RPMI7951 (cell line): ENCODE results near the gene MFAP3L. TPM values are rescaled to one million over a fixed set of nuclear protein-coding genes. Genes with fewer than 3 reads are reported as not detected.
"Not testable (repeated sequence)": the region's sequence is repeated elsewhere in the genome, so short reads cannot be mapped to it uniquely, and the experiment has no call there.

Experiments used
- DNase-seq: peaks from one replicate; pipeline ENCODE4 v3.0.0-alpha.2; 2012; ENCODE audit warnings: low read depth
- total RNA-seq: library from RNA; depleted of rRNA; stranded (reverse); fragments of >200 nt; shearing (Covaris generic); gene quantifications from 2 replicates; pipeline ENCODE4 v1.2.3, GENCODE V29; 2014

The MFAP3L gene
- total RNA-seq, 1 experiment from 2014 or later: 0.48 TPM

DNA sequence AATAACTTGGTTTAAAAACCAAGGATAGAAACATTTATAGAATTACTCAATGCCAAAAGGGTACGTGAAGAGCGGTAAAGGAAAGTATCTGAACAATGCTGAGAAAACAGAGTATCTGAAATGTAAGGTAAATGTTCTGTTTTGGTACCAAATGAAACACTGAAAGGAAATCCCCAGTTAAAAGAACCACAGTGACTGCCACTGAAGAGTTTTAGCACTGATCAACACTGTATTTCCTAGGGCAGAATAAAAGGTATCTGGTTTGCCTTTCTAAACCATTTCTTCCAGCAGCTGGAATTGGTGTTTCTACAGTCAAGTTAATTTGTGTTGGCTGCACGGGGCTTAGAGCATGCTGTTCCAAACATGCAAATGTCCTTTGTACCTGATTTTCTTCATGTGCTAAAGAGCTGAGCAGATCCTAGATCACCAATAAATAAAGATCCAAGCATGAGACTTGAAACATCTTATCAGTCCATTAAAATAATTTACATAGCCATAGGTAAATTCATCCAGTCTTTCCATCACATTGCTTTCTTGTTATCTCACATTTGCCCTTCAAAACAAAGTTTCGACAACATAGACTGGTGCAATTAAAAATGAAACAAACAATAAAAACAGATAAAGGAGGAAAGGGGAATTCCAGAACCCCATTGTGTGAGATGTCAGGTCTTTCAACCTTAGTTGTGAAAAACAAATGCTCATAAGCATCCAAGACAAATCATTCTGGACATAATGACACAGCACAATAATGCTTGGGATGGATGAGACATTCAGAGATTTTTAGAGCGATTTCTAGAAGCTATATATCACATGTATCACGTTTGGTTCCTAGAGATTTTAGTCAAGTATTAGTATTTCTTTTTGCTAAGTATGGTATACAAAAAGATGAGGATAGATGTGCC lies 38.6 kb downstream of the MFAP3L start:
- DNase-seq: no peak

DNA sequence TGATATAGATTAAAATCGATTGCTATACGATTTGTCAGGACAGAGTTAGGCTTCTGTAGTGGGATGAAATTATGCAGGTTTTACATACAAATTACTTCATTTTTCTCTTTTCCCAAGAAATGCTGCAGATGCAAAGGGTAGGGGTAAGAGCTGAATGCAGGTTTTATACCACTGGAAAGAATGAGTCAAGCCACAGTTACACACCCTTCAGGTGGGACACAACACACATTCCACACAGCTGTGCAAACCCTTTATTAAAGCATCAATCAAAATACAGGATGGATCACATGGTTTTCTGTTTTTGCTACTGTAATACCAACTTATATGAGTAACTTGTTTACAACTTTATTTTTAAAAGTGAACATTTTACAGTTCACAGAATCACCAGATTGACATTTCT lies 39.8 kb downstream of the MFAP3L start:
- no peak for DNase-seq

DNA sequence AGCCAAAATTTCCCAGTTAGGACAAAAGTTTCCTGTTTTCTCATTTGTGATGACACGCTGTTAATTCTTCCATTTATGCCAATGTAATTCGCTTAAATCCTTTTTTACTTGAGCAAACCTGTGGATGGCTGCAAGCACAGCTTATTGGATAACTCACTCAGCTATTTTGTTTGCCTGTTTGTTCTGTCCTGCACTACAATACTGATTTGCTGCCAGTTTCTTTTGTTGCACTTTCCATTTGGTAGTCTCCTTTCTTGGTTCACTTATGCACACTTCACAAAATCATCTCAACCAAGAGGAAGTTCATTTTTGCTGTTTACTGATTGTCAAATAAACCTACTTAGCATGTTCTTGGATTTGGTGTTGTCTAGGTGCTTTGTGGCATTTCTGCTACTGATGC lies 40.3 kb downstream of the MFAP3L start:
- no peak for DNase-seq

DNA sequence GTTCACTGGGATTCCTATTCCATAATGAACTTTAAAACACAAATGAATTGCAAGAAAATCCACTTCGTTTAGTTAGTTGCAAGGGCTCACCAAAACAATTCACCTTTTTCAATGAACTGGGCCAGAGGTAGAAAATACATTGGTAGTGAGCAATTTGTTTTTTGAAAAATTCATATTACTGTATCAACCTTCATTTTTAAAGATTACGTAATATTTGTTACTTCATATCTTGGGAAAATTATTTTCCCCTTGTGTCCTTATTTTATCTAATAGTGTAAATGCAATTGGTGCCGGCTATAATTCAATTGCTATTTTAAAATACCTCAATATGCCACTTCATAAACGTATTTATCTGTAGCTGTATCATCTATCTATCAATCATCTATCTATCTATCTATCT lies 41.5 kb downstream of the MFAP3L start:
- no peak for DNase-seq

DNA sequence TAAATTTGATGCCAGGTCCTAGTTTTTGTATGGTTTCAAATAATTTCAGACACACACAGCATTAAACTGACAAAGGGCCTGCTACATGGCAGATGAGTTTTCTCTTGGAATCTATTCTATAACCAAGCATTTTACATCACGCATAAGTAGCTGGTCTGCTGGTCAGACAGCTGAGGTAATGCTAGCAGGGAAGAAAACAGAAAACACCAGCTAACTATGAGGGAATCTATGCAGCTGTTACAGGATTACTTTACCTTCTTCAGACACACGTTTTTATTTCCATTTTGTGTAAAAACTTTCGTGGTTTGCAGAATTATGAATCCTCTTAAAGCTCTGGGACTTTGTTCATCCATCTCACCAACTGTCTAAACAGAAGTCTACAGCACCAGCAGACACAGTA lies 42.0 kb downstream of the MFAP3L start:
- DNase-seq: no peak

DNA sequence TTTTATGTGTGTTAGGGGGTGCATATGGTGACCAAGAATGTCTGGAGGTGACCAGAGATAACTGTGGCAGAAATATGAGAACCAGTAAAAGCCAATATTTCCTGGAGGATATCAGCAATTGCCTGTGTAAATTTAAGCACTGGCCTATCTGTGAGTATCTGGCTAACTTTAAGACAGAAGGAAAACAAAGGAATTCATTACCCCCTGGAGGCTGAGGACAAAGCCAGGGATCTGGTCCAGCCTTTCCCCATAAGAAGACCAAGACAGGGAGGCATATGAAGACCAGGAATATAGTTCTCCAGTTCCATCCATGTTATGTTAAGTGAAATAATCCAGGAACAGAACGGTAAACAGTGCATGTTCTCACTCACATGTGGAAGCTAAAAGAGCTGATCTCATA lies 49.2 kb downstream of the MFAP3L start:
- no peak for DNase-seq

DNA sequence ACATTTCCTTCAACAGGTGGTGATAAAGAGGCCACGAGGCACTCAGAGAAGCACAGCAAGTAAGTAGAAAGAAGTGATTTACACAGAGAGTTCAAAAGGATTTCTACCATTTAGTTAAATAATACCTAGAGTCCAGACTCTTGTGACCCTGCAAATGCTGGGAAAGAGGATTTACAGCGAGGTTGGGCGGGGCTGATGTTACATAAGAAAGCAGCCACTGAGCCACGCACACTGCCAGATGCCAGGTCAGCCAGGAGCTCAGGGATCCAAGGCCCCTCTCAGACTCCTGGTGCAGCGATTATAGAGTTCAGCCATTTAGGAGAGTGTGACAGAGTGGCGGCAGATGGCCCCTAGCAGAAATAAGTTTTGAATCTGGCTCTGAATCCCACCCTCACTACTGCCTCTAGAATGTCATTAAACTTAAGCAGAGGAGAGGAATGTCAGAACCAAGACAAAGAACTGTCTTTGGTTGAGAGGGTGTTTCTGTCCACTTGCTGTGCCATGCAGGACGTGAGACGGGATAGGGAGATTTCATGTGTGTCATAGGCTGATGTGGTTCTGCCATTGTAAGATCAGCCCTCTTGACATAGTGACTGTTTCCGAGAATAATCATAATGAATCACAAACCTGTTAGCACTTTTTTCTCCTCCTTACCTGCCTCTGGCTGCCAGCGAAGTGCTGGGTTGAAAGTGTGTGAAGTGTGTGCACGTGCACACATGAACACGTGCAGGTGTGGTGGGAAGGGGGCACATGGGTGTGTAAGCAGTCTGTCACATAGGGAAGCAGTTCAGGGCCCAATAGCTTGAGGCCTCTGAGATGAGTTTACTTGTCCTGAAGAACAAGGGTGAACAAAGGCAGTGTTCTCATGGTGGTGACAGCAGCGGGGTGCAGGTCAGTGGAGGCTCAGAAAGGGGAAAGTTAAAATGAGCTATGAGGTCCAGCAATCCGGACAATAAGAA lies 50.1 kb downstream of the MFAP3L start:
- DNase-seq: no peak

DNA sequence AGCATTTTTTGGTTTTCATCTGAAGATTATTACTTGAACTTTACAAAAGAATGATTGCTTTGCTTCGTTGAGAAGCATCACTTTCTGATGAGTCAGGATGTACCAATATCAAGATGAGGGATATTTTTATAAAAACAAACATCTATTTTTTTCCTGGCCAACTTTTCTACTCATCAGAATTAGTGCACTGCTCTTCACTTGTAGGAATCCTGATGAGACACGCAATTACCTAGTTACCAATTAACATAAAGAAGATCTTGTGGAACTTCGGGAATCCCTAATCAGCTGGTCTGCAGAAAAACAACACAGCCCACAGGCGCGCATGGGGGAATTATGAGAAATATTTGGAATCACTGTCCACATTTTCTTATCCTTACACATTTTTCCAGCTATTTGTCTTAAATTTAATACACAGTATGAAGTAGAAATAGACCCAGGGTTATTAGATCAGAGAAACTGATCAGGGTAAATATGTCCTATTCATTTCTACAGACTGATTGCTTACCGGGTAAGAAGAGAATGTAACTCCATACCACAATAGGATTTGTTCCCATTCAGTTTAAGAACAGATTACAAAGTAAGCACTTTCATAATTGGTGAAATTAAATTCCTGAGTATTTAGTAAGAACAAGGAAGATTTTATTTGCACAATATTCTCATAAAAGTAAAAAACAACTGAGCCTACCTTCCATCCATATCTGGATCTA lies 50.9 kb downstream of the MFAP3L start:
- DNase-seq: no peak

DNA sequence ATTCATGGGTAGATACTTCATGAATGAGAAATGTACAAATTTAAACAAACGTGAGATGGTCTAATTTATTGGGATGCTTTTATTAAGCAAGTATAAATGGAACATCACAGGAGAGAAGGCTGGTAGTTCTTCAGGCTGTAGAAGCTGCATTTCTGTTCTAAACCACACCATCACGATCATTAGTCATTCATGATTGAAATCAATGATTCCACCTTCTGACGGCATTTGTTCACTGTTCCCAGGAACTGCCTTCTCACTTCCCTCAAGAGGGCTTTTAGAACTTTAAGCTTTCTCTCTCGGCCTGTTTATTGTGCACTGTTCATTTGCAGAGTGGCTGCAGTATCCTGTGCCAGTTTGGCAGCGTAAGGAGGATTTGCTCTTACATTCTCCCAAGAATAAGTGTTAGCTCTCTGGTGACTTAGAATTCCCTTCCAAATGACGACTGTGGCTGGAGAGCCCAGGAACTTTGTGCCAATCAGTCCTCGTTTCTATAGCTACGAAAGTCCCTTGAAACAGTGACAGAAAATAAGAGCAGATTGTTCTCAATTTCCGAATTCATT lies 54.7 kb downstream of the MFAP3L start:
- no peak for DNase-seq

DNA sequence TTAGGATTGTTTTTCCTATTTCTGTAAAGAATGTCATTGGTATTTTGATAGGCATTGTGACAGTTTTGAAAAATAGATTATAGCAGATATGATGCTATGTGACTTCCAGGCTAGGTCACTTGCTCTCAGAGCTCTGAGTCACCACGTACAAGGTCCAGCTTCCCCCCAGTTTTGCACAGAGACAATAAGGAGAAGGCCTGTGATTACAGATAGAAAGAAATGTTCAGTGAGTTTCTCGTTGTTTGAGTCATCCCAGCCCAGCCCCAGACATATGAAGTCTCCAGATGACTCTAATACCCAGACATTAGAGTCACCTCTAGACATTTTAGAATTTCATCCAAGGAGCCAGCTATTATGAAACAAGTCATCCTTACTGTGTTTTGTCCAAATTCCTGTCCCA lies 57.2 kb downstream of the MFAP3L start:
- DNase-seq: no peak

DNA sequence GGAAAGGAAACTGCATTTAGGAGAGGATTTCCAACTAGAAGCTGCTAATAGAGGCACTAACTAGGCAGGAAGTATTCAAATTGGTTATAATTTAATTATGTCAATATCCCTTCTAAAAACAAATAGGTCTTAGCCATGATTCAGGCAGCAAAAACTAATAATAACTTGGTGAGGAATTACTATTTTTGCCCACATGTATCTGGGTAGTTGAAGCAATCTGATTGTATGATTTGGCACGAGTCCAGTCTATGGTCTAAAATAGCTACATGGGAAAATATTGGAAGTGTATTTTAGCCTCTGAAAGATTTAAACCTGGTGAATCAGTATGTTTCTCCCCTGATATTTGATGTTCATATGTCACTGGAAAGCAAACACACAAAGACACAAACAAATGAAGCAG lies 62.2 kb downstream of the MFAP3L start:
- DNase-seq: no peak

DNA sequence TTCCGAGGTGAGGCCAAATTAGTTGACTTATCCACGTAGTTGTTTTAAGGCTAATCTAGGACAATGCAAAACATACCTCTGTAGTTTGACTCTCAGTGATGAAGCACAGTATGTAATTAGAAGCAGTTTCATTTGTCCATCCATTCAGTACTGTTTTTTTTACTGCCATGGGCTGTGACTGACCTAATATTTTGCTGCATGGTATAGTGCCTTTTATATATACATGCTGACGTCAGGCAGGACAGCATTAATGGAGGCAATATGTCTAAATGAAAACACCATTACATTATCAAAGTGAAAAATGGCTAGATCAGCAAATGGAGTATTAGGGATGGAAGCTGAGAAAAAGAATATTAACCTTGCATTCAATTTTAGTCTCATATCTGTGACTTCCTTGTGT lies 66.9 kb downstream of the MFAP3L start:
- DNase-seq: no peak

DNA sequence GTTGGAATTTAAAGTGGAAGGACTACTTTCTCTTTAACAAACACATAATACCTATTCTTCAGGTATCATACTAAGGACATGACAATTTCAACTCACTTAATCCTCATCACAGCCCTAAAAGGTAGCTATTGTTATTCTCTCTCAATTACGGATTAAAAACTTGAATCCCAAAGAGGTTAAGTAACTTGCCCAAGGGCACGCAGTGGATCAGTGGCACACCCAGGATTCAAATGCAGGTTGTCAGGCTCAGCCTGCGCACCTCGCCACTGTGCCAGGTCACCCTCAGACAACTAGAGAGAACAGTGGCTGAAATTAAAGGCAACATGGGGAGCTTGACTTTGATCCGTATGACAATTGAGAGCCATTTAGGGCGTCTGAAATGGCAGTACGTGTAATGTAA lies 67.6 kb downstream of the MFAP3L start:
- DNase-seq: no peak

DNA sequence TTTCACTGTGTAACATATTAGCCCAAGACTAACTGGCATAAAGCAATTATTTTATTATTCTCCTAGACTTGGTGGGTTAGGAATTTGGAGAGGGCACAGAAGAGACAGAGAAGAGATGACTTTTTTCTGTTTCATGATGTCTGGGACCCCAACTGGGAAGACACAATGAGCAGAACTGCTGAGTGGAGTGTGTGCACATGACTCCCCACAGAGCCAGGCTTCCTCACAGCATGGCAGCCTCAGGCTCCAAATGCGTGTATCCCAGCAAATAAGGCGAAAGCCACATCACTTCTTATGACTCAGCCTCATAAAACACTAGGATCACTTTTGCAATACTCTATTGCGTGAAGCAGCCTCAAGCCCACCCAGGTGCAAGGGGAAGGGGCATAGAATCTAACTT lies 68.4 kb downstream of the MFAP3L start:
- DNase-seq: peak; percentile 7

DNA sequence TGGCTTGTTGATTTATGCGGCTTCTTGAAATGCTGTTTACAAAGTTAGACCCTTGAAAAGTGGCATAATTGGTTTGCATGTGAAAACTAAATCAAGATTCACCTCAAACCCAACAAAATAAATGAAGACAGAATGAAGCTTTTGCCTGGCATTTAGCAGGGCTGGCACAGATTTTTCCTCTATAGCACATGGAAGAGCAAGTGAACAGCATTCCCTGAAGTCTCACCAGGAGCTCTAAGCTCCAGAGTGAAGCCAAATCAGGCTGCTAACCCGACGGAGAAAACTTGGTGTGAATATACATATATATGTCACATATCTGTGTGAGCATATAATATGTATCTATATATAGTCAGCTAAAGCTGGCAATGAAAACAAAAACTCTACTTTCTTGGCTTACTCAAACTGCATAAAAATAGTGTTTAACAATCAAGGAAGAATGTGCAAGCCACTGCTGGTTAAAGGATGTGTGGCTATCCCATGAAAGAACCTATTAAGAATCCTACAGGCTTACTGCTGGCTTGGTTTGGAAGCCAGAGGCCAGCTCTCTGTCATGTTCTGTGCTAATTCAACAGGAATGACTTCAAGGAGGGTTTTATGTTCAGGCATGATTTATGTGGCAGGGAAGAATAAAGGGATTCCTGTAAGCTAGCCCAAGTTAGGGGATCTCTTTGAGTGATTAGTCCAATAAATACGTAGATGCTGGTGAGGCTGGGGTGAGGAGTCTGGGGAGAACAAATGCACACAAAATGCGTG lies 69.9 kb downstream of the MFAP3L start:
- DNase-seq: peak; percentile 38

DNA sequence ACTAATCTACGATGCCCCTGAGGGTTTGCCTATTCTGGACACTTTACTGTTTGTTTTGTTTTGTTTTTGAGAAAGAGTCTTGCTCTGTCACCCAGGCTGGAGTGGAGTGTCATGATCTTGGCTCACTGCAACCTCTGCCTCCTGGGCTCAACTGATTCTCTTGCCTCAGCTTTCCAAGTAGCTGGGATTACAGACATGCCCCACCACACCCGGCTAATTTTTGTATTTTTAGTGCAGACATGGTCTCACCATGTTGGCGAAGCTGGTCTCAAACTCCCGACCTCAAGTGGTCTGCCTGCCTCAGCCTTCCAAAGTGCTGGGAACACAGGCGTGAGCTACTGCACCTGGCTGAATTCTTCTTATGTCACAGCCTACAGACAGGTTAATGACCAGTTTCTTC lies 70.7 kb downstream of the MFAP3L start:
- no peak for DNase-seq

DNA sequence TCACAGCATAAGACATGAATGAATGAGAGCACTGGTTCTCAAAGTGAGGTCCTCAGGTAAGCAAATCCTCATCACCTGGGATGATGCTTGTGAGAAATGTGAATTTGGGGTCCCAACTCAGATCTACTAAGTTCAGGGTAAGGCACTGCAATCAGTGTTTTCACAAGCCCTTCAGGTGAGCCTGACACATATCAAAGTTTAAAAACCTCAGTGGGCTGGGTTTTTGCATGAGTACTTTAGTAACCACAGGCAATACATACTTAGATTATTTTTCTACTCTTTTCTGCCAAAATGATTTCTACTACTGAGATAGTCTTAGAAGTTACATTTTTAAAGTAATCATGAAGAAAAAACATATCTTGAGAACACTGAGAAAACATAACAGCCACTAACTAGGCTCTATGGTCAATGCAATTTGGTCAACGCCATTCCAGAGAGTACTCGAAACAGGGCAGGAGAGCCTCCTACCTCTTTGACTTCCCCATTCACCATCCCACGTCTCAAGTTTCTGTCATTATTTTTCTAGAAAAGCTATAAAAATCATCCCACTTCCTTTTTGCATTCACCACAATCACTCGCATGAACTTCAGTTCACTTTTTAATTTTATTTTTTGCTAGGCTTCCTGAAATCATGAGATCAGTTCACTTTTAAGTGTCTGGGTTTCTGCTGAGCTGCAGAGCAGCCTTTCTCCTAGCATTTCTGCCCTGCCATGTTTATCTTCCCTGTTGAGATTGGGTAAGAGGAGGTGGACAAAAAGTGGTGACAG lies 73.8 kb downstream of the MFAP3L start:
- DNase-seq: no peak

DNA sequence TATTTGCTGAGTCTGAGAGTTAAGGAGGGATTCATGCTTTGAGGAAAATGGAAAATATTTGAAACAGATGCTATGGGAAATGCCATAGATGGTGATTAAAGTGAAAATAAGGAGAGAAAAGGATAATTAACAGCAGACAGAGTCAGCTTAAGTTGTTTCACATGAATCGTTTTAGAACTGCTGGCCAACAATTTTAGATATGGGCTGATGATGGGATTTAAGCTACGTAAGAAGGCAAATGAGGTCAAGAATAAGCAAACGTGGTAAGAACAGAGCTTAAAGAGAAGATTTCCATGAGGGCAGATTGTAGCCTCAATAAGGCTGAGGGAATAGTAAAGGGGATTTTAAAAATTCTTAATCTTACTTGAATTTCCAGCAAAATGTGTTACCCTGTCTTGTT lies 77.9 kb downstream of the MFAP3L start:
- DNase-seq: no peak

DNA sequence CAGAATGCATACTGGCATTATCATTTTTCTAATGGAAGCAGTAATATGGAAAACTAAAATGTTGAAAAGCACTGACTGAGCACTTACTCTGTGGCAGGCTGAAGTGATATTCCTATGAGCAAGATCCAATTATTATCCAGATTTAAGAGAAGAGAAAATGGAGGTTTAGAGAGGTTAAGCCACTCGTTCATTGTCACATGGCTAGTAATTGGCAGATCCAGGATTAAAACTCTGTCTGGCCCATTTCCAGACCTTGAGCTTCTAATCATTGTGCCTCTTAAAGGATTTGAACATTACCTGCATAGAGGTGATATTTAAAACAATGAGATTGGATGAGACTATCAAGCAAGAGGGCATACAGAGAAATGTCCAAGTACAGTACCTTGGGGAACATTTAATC lies 80.6 kb downstream of the MFAP3L start:
- no peak for DNase-seq

DNA sequence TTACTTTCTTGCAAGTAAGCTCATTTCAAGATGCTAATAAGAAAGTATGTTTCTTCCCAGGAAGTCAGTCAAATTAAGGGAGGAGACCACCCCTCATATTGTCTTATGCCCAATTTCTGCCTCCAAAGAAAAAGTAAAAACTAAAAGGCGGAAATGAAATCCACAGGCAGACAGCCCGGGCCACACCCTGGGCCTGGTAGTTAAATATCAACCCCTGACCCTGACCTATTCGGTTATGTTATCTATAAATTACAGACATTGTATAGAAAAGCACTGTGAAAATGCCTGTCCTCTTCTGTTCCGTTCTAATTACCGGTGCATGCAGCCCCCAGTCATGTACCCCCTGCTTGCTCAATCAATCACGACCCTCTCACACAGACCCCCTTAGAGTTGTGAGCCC lies 82.6 kb downstream of the MFAP3L start:
- not testable (repeated sequence) for DNase-seq
